Measurements from ENCODE around the gene FOXP1.

- TF ChIP-seq CTCF (IDR thresholded peaks at IDR 0.05) (no peak), POLR2A (IDR thresholded peaks at IDR 0.05) (no peak)
These were observed 13.8 kb upstream of the FOXP1 start for GRCh38 chr3:71597286-71597685.

Measured in adrenal gland (tissue), 5 donors.